Activated CD4-positive, alpha-beta T cell treated with anti-CD3 and anti-CD28 coated beads, Interleukin-2, amount 50 U/mL, for 16 hours (primary cell): ENCODE results near the gene TM2D1.
"Not testable (repeated sequence)": the region's sequence is repeated elsewhere in the genome, so short reads cannot be mapped to it uniquely, and the experiment has no call there.

Experiments
- DNase-seq: peaks from one replicate; pipeline ENCODE4 v3.0.0-alpha.2; 2020

The TM2D1 gene

GRCh38 chr1:61711969-61712368 lies 13.0 kb downstream of the TM2D1 start:
- no peak for DNase-seq

DNA sequence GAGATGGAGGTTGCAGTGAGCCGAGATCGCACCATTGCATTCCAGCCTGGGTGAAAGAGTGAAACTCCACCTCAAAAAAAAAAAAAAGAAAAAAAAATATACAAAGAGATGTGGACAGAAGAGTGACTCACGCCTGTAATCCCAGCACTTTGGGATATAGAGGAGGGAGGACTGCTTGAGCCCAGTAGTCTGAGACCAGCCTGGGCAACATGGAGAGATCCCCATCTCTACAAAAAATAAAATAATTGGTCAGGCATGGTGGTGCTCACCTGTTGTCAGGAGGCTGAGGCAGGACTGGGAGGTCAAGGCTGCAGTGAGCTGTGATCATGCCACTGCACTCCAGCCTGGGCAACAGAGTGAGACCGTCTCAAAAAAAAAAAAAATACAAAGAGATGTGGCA lies 13.7 kb downstream of the TM2D1 start:
- DNase-seq = not testable (repeated sequence)

GRCh38 chr1:61709908-61710289 lies 15.0 kb downstream of the TM2D1 start:
- no peak for DNase-seq

DNA sequence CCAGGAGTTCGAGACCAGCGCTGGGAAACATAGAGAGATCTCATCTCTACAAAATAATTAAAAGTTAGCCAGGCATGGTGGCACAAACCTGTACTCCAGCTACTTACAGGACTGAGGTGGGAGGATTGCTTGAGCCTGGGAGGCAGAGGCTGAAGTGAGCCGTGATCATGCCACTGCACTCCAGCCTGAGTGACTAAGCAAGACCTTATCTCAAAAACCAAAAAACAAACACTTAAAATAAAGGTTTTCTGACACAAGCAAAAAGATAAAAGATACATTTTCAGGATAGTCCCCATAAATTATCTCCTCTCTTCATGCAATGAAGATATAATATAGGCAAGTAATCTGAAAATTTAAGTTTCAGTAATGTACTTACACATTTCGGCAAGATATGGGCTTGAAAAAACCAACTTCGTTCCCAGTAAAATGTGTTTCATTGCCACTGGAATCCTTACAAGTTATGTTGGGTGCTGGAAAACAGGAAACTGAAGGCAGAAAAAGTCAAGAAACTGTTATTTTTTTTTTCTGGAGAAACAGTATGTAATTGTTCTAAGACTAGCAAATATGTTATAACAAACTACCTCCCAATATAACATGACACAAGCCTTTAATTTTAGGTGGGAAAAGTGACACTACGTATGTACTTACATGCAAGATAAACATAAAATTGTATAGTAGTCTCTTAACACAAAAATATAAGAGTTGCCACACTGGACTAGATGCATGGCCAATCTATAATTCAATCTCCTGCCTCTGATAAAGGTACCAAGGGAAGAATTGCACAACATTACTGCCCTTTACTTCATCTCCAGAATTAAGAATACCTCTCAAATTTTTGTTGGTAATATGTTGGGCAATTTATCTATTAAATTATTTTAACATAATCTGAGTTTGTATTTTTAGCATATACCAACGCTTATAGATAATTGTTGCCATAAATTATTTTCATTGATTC lies 15.7 kb downstream of the TM2D1 start:
- no peak for DNase-seq

DNA sequence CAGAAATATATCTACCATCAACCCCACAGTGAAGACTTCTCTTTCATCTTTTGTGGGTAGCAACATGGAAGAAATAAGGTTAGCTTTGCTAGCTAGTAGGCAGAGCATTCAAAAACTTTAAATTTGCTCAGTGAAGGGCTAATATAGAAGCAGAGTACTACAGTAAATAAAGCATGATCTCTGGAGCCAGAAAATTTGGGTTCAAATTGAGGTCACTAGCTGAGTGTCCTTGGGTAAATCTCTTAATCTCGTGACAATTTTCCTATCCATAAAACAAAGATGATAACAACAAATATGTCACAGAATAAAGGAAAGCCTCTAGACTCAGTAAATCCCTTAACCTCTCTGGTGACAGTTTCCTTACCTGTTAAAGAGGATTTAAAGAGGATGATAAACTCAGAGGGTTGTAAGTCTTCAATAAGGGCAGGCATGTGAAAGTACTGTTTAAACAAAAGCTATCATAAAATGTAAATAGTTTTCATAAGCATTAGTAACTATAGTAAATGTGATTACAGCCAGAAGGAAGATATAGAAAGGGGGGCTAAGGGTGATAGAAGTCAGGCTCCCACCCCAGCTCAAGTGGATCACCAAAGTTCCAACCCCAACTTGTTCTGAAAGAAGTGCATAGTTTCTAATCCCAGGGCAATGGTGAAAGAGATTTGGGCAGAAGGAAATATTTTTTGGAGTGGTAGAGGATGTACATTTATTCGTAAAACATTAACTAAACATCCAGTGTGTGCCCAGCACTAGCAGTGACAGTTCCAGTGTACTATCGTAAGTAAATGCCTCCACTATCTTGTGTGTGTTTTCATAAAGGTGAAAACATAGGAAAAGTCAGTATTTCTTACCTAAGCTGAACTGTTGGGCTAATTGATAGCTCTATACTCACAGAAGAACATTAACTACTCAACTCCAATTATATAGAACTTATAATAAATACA lies 24.8 kb downstream of the TM2D1 start:
- DNase-seq = no peak

- no peak for DNase-seq
Observed at GRCh38 chr1:61692155-61692800, 32.7 kb downstream of the TM2D1 start.

DNA sequence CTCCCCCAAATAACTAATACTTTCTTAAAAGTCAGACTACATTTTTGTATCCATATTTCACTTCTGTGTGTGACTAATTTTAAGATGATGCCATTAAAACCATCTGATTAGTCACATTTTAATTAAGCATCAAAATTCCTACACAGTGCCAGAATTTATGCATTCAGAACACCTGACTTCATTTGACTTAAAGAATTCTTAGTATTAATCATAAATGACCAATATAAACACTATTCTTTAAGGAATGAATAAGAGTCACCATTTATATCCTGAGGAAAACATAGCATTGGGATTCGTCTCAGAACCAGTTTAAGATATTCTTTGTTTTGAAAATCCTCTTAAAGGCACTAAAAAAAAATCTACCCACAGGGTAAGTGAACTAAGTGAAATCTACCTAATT lies 37.0 kb downstream of the TM2D1 start:
- no peak for DNase-seq

- DNase-seq = no peak
Observed at GRCh38 chr1:61682891-61683290, 42.0 kb downstream of the TM2D1 start.

DNA sequence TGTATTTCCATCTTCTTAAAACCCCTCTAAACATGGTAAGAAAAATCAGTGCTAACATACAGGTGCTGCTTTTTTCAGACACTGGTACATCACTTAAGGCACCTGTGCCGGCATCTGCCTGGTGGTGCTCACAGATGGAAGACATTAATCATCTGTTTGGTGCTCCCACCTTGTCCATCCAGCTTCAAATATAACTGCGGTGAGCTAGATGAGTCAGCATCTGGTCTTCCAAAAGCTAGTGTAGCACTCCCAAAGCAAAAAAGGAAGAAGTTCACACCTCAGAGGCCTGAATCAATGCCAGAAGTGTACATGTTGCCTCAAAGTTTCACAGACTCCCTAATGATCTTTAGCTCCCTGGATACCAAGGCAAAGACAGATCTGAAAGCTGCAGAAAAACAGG lies 44.4 kb downstream of the TM2D1 start:
- no peak for DNase-seq

- DNase-seq = not testable (repeated sequence)
Observed at GRCh38 chr1:61676881-61677280, 48.1 kb downstream of the TM2D1 start.

DNA sequence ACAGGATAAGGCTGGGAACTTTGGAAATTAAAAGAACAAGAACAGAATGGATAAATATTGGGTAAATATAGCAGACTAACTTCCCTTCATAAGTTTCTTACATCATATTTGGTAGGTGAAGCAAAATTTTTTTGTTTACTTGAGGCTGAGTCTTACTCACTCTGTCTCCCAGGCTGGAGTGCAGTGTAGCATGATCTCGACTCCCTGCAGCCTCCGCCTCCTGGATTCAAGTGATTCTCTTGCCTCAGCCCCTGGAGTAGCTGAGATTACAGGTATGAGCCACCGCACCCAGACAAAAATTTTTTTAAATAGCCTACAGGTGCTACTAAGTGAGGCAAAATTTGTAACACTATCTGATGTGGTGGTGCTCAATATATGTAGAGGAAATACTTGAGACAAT lies 50.7 kb downstream of the TM2D1 start:
- DNase-seq = no peak

DNA sequence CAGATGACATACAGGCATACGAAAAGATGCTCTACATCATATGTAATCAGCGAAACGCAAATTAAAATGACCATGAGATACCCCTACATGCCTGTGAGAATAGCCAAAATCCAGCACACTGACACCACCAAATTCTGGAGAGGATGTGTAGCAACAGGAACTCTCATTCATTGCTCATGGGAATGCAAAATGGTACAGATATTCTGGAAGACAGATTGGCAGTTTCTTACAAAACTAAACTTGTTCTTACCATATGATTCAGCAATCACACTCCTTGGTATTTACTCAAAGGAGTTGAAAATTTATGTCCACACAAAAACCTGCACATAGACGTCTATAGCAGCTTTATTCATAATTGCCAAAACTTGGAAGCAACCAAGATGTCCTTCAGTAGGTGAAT lies 52.6 kb downstream of the TM2D1 start:
- DNase-seq = no peak

DNA sequence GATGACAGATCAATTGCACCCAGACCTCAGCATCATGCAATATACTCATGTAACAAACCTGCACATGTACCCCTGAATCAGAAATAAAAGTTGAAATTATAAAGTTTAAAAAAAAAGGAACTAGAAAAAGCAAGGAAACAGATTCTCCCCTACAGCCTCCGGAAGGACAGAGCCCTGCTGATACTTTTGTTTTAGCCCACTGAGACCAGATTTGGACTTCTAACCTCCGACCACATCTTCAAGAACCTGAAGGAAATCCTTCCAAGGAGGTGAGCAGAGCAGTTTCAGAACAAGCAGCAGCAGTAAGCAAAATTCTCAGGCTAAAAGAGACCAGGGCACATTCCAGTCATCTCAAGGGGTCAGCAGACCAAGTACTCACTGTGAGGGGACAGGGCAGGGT lies 54.5 kb downstream of the TM2D1 start:
- DNase-seq = no peak

DNA sequence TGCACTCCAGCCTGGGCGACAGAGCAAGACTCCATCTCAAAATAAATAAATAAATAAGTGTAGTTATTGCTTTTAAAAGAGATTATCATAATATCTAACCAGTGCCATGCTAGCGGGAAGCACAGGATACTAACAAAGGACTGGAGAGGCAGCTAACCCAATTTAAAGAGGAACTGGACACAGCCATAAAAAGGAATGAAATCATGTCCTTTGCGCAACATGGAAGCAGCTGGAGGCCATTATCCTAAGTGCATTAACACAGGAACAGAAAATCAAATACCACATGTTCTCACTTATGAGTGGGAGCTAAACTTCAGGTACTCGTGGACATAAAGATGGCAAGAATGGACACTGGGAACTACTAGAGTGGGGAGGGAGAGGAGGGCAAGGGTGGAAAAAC lies 54.9 kb downstream of the TM2D1 start:
- DNase-seq = no peak

DNA sequence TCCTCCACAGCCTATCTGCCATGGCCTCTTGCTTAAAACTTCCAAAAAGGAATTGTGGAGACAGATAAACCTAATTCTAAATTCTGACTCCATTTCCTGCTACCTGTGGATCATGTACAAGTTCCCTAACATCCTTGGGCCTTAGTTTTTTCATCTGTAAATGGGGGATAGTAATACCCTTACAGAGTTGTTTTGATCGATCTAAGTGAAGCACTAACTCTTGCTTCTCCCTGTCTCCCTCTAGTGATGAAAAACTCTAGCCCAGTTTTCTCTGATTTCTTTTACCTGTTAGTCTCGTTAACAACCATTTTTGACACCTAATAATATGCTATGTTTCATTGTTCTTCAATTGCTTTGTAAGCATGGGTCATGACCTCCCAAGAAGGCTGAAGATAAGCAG lies 65.9 kb downstream of the TM2D1 start:
- no peak for DNase-seq

GRCh38 chr1:61655453-61655852 lies 69.5 kb downstream of the TM2D1 start:
- no peak for DNase-seq

DNA sequence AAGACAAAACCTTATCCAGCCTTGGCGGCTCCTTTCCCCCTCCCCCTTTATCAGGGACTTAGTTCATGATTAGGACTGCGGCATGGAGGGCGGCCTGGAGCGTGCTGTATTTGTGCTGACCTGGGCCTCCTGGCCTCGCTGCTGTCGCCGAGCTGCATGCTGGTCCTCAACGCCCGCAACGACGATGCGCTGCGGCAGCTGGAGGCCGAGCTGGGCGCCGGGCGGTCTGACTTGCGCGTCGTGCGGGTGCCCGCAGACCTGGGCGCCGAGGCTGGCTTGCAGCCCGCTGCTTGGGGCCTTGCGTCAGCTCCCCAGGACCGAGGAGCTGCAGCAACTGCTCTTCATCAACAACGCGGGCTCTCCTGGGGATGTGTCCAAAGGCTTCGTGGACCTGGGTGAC lies 70.9 kb downstream of the TM2D1 start:
- DNase-seq = no peak

DNA sequence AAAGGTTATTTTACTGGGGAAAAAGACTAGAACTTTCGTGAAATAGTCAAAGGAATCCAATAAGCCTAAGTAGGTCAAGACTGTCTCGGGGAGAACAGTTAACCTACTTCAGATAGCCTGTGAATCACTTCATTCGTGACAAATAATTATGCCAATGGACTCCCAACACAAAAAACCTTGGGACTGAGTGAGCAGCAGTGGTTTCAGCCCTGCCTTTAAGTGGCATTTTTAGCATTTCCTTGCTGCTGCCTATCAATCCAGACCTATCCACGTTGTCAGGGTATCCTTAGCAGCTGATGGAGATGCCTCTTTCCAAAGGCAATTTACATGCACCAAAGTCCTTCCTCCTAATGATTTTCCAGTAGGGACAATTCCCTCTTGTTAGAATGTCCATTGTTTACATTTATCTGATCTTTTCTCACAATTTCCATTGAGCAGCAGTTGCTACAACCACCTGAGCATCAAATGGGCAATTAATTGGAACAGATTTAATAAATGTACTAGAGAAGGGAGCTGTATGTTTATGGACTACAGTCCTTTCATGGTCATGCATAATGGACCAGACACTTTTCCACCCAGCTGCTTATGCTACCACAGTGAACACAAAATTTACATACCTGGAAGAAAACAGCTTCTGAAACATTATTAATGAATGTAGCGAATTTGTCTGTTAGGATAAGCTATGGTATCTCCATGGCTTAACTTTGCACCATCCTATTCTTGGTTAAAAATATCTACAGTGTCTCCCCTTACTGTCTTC lies 75.8 kb downstream of the TM2D1 start:
- DNase-seq = no peak

DNA sequence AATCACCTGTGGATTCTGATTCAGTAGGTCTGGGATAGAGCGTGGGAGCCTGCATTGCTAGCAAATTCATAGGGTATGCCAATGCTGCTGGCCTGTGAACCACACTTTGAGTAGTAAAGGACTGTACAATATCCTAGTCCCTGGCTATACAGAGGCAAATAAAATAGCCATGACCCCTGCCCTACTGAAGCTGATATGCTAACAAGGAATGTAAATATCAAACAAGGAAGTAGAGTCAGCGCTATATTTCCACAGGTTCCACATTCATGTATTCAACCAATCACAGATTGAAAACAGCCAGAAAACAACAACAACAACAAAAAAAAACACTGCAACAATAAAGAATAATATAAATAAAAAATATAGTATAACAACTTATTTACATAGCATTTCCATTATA lies 77.8 kb downstream of the TM2D1 start:
- no peak for DNase-seq

DNA sequence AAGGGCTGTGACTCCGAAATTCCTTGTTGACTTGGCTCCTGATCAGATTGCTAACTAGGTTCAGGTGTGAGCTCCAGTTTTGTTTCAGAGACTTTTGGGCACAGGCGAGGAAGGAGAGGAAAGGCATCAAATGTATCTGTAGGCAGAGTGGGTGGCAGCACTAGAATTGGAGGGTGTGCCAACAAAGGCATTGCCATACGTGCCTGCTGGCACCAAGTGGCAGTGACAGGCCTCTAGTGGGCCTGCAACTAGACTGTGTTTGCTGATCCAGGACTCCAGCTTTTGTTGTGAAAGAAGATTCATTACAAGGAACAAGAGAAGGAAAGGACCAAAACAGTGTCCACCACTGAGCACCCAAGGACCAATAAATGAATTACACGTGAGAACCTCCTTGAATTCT lies 79.5 kb downstream of the TM2D1 start:
- no peak for DNase-seq

- DNase-seq = no peak
Observed at GRCh38 chr1:61644303-61644702, 80.6 kb downstream of the TM2D1 start.

GRCh38 chr1:61642475-61643232 lies 82.3 kb downstream of the TM2D1 start:
- DNase-seq = no peak
